Ramos (cell line): ENCODE measurements around the gene USHBP1.

Source experiments
- in situ Hi-C: fragments of 300-500 bp; cut with MboI; formaldehyde crosslinking; loops from one replicate; pipeline ENCODE4 v1.14.3; 2022; ENCODE audit warnings: low sequenced_read_pairs; ENCODE audit not compliant: unreplicated experiment

USHBP1 gene

GRCh38 chr19:17220207-17220758 is 44.3 kb downstream of the USHBP1 start:
- in situ Hi-C loops = no loop called here

GRCh38 chr19:17219286-17219685 is 45.3 kb downstream of the USHBP1 start:
- in situ Hi-C loops = no loop called here

GRCh38 chr19:17216058-17216670 is 48.4 kb downstream of the USHBP1 start:
- in situ Hi-C loops = no loop called here

- in situ Hi-C loops = no loop called here
Observed at GRCh38 chr19:17215127-17215971, 49.2 kb downstream of the USHBP1 start, which contains the start of gene USE1. USE1 (plus strand) TSS chr19:17215357; CDS start chr19:17215406, 49 bp downstream.

- in situ Hi-C loops = no loop called here
Observed at GRCh38 chr19:17214508-17215126, 49.9 kb downstream of the USHBP1 start.

- in situ Hi-C loops = no loop called here
Observed at GRCh38 chr19:17213334-17213733, 51.2 kb downstream of the USHBP1 start.

GRCh38 chr19:17211547-17212446 is 52.7 kb downstream of the USHBP1 start:
- in situ Hi-C loops = no loop called here

GRCh38 chr19:17210296-17210695 is 54.2 kb downstream of the USHBP1 start:
- in situ Hi-C loops = no loop called here

GRCh38 chr19:17209126-17210036 is 55.2 kb downstream of the USHBP1 start:
- in situ Hi-C loops = no loop called here

GRCh38 chr19:17206736-17207581 is 57.6 kb downstream of the USHBP1 start:
- in situ Hi-C loops = no loop called here

GRCh38 chr19:17205237-17206140 is 59.1 kb downstream of the USHBP1 start:
- in situ Hi-C loops = no loop called here

- in situ Hi-C loops = no loop called here
Observed at GRCh38 chr19:17202713-17203112, 61.8 kb downstream of the USHBP1 start.

- in situ Hi-C loops = no loop called here
Observed at GRCh38 chr19:17202249-17202648, 62.3 kb downstream of the USHBP1 start.

- in situ Hi-C loops = no loop called here
Observed at GRCh38 chr19:17200408-17201079, 64.0 kb downstream of the USHBP1 start.
